HG02798 (cell line): ENCODE data around the gene FLYWCH2.
A peak's percentile ranks its signal among the peaks of the same experiment; 100 is the strongest.

Experiments used
- ATAC-seq: cut with Tn5 transposase; IDR thresholded peaks from one replicate; pipeline ENCODE4 v1.9.1; 2021; ENCODE audit warnings: mild to moderate bottlenecking; ENCODE audit not compliant: unreplicated experiment, poor library complexity

FLYWCH2 gene

DNA sequence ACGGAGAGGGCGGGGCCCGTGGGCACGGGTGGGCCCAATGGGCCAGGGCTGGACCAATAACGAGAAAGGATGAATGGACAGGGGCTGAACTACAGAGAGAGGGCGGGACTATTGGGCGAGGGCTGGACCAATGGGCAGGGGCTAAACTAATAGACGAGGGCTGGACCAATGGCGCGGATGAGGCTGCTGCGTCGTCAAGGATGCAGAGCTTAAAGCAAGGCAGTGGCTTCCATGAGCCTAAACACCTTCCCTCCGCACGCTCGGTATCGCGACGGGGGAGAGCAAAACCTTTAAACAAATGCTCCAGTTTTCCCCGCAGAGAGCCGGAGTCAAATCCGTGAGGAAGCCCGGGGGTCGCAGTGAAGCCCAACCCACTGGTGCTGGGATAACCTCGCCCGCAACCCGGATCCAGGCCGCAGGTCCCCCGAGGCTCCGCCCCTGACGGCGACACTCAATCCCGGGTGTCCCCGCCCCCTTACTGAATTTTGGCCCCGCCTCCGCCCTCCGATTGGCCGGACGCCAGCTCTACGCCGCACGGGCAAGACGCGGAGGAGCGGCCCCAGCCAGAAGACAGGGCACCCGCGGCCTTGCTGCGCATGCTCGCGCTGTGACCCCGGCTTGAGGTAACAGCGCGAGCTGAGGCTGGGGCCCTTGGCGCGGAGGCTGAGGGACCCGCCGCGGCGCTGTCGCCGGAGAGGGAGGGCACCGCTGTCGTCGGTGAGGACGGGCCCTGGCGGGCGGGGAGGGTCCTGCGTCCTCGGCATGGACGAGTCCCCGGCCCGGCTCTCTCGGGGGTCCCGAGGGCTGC lies at the start of gene FLYWCH2:
TSS of gene FLYWCH2 (plus strand) at position 566 of the 808 bp plus-strand sequence. CDS start 13,235 bp downstream, outside the sequence.
- ATAC-seq: peak; percentile 91

GRCh38 chr16:2833776-2834175 lies 49.2 kb upstream of the FLYWCH2 start:
- ATAC-seq: no peak

- ATAC-seq: no peak
These were observed 48.0 kb upstream of the FLYWCH2 start for GRCh38 chr16:2834968-2835367.

DNA sequence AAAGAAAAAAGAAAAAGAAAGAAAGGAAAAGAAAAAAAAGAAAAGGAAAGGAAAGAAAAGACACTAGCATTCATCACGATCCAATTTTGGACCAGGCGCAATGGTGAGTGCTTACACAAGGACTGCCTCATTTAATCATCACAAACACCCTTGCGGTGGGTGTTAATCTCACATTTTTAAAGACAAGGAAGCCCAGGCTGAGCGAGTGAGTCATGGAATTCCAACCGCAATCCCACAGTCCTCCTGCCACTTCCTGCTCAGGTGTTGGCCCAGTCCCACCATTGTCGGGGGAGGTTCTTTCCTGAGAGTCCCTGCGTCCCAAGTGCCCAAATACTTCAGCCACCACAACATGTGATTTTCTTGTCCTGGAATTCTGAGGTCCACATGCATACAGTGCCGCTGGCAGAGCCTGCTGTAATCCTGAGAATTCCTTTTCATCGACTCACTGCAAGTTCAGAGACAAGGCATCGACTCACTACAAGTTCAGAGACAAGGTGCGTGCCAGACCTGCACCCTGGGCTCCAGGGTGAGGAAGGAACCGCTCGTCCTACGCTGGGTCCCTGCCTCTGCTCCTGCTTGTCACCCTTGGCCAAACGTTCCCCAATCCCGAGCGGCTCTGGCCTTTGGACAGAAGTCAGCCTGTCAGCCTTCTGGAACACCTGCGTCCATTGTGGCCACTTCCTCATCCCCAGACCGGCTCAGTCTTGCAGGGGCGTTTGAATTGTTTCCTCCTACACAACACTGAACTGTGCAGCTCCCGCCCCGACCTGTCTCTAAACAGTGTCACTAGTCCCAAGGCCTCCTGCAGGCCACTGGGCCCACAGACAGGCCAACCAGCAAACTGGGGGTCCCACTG lies 47.1 kb upstream of the FLYWCH2 start:
- no peak for ATAC-seq

DNA sequence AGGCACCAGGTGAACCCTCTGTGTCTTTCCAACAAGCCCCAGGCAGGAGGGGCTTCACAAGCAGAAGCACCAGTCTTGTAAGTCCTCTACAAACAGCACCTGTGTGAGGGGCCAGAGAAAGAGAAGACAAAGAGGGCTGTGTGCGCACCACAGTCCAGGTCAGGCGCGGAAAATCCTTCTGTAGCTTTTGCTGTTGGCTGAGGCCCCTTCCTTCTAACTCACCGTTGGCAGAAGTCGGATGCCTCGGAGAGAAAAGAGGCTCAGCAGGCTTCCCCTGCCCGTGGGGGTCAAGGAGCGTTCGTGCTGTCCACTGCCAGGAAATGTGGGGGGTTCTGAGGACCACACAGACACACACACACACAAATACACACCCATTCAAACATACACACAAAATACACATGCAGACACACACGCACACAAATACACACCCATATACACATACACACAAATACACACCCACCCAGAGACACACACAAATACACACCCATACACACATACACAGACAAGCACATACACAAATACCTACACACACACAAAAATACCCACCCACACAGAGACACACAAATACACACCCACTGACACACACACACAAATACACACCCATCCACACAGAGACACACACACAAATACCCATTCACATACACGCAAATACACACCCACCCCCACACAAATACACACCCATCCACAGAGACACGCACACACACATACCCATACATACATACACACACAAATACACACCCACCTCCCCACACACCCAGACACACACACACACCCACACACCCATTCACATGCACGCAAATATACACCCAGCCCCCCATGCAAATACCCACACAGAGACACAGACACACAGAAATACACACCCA lies 46.1 kb upstream of the FLYWCH2 start:
- no peak for ATAC-seq

GRCh38 chr16:2838928-2839327 lies 44.1 kb upstream of the FLYWCH2 start:
- ATAC-seq: no peak

GRCh38 chr16:2839650-2840450 lies 43.2 kb upstream of the FLYWCH2 start:
- ATAC-seq: no peak

DNA sequence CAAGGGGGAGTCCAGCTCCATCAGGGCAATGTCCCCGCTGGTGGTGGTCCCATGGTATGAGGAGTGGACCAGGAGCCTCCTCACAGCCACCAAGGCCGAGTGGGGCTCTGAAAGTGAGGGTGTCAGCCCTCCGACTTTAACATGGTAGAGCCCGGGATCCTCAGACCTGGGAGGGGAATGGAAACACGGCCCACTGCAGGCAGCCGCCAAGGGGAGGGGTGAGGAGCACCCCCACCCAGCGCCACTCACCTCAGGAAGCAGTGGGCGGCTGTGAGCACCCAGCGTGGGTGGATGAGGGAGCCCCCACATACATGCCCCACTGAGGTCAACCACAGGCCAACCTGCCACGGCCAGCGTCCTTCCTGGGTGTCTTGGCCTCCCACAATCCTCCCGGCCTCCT lies 42.1 kb upstream of the FLYWCH2 start:
- ATAC-seq: no peak

- no peak for ATAC-seq
These were observed 41.2 kb upstream of the FLYWCH2 start for GRCh38 chr16:2841606-2842339.

DNA sequence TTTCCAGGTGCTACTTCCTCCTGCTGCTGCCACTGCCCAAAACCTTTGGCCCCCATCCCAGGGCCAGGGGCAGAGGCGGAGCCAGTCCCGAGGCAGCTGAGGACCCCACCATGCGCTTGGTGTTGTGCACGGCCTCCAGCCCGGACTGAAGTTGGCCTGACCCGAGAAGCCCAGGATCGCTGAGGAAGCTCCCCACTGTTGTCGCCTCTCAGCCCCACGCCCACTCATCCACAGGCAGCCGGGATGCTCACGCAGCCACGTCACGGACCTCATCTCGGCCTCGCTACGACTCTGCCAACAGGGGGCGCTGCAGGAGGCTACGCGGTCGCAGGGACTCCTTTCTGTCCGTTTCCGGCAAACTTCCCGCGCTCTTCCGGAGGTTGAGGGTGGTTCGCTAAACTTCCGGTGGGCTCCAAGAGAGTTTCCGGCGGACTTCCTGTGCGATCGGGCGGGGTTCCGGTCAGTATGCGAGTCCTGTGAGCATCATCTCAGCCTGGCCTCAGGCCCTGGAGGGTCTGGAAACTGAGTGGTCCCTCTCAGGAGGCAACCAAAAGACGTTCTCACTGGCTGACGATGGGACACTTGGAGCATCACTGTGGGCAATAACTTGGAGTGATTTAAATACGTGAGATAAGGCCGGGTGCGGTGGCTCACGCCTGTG lies 40.5 kb upstream of the FLYWCH2 start:
- no peak for ATAC-seq

DNA sequence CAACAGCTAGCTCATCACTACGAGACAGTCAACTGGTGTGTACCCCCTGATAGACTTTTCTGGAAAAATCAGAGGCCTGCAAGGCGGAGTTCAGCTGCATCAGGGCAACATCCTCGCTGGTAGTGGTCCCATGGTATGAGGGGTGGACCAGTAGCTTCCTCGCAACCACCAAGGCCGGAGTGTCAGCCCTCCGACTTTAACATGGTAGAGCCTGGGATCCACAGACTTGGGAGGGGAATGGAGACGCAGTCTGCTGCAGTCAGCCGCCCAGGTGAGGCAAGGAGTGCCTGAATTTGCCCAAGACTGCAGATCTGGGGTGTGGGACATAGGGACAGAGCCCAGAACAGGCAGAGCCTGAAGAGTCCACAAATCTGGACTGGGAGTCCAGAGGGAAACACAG lies 39.5 kb upstream of the FLYWCH2 start:
- ATAC-seq: no peak

- ATAC-seq: no peak
These were observed 37.9 kb upstream of the FLYWCH2 start for GRCh38 chr16:2845116-2845515.

GRCh38 chr16:2846511-2847310 lies 36.3 kb upstream of the FLYWCH2 start:
- no peak for ATAC-seq

DNA sequence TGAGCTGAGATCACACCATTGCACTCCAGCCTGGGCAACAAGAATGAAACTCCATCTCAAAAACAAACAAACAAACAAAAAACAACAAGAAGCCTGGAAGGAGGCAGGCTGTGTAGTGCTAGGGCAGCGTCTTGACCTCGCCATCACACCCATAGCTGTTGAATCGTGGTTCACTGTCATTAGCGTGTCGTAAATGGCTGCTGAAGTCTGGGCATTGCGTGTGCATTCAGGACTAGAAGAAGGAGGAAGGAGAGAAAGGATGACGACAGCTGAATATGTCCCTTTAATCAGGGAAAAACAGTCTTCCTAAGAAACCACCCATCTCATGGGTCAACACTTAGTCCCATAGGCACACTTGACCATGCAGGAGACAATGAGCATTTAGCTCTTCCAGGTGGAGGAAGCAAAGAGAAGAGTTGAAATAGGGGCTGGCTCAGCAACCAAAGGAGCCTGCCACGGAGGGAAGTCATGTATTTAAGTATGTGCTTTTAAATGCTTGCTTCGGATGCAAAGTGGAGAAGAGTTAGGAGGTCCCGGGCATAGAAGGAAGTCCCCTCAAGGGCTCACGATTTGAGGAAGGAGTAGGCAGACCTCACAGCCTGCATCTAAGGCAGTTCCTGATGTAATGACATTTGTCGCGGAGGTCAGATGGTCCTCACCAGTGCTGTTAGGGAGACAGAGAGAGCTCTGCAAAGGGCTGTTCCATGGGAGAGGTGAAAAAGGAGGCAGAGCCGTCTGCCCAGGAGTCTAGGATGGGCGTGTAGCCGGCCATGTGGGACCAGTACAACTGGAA lies 33.9 kb upstream of the FLYWCH2 start:
- ATAC-seq: no peak

GRCh38 chr16:2852003-2852730 lies 30.8 kb upstream of the FLYWCH2 start:
- no peak for ATAC-seq
